ENCODE results near the gene ISLR. TPM values are rescaled to one million over a fixed set of nuclear protein-coding genes. Genes with fewer than 3 reads are reported as not detected.
"Not testable (repeated sequence)": the region's sequence is repeated elsewhere in the genome, so short reads cannot be mapped to it uniquely, and the experiment has no call there.

ISLR gene
- total RNA-seq, 8 experiments from 2014 or later, result 0.54 to 278 (median 1.5) TPM

DNA sequence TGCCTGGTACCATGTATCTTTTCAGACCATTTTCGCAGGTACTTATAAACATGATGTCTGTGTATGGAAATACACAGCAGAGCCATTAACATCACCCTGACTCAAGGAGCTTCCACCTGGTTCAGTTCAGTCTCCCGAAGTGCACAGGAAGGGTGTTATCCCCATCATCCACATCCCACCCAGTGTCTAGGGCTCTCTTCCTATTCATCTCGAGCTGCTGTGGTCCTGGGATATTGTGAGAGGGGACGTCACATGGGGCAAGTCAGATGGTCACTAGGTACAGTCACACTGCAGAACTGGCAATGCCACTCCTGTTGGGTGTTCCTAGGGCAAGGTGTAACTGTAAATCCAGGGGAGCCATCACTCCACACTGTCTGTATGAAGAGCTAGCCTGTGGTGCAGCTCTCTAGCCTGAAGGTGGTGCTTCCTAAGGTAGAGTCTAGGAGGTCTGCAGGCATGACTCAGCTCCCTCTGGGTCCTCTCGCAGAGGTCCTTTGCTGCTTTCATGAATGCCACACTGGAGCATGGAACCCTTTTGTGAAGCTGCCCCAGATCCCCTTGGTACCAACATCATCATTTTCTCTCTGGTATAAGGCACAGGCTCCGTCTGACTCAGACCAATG, 29.2 kb upstream of the ISLR start:
- peaks cover 5 to 8% of the 10 kb centered on the region in 2 donors for H3K4me1 ChIP-seq (replicated peaks in 1 of 2)
- no peak overlapping the region for H3K27ac ChIP-seq
- no peak overlapping the region for H3K4me3 ChIP-seq
- peak in 7 of 8 experiments; percentile 61 to 97 (median 91) for ATAC-seq (replicated peaks in 6 of 8)
- in situ Hi-C loops (cut with MboI; ENCODE audit: low pct_unique_long_range_greater_than_20kb in 2 of 9, low sequenced_read_pairs in 9 of 9, unreplicated experiment in 9 of 9), result loop anchor here in 5 of 9 experiments (10.0 to 25.0 kb wide), 2 partner anchors 161 to 168 kb away; no protein-coding TSS in a partner anchor
- whole genome bisulfite sequencing, 10 experiments, result 17 to 100% (median 80%) methylated on average over 1 to 5 of the region's 6 CpGs; no CpG with 5 or more reads in 1 of the 10 experiments

DNA sequence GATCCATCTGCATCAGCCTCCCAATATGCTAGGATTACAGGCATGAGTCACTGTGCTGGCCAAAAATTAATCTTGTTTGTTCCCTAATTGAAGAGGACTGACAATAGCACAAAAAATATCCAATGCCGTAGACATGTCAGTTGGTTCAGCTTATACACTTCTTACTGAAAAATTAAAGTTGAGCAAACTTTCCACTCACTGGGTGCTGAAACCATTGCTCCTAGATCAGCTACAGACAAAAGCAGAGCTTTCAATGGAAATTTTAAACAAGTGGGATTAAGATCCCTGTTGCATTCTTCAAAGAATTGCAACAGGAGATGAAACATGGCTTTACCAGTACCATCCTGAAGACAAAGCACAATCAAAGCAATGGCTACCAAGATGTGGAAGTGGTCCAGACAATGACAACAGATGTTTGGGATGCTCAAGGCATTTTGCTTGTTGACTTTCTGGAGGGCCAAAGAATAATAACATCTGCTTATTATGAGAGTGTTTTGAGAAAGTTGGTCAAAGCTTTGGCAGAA, 27.2 kb upstream of the ISLR start:
- H3K4me1 ChIP-seq (replicated peaks in 1 of 2), result no peaks in the 10 kb centered on the region
- 63 to 100% (median 80%) methylated on average over 1 of the region's 1 CpG; no CpG with 5 or more reads in 5 of the 10 experiments for WGBS, 10 experiments
- in situ Hi-C loops (cut with MboI; ENCODE audit: low pct_unique_long_range_greater_than_20kb in 2 of 9, low sequenced_read_pairs in 9 of 9, unreplicated experiment in 9 of 9), result loop anchor here in 5 of 9 experiments (10.0 to 25.0 kb wide), 2 partner anchors 158 to 166 kb away; no protein-coding TSS in a partner anchor
- no peak overlapping the region for H3K4me3 ChIP-seq
- H3K27ac ChIP-seq, result no peak overlapping the region
- ATAC-seq (replicated peaks in 6 of 8), result no peak

DNA sequence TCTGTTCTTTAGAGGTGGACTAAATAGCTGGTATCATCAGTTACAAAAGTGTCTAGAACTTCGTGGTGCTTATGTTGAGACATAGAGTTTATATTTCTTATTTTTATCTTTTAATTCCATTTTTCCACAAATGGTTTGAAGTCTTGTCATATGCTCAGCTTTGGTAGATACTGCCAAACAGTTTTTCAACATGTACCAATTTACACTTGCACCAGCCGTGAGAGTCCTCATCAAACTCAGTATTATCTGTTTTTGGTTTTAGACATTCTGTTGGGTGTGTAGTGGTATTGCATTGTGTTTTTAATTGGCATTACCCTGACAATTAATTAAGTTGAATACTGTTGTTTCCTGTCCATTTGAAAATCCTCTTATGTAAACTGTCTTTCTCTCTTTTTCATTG, 26.5 kb upstream of the ISLR start:
- in situ Hi-C loops (cut with MboI; ENCODE audit: low pct_unique_long_range_greater_than_20kb in 2 of 9, low sequenced_read_pairs in 9 of 9, unreplicated experiment in 9 of 9), result loop anchor here in 5 of 9 experiments (10.0 to 25.0 kb wide), 2 partner anchors 158 to 165 kb away; no protein-coding TSS in a partner anchor
- Histone ChIP-seq H3K4me1 (replicated peaks in 1 of 2) (no peaks in the 10 kb centered on the region), H3K4me3 (no peak overlapping the region), H3K27ac (no peak overlapping the region)
- 0 to 100% (median 60%) methylated on average over 1 to 2 of the region's 2 CpGs; no CpG with 5 or more reads in 1 of the 10 experiments for WGBS, 10 experiments
- no peak for ATAC-seq (replicated peaks in 6 of 8)

DNA sequence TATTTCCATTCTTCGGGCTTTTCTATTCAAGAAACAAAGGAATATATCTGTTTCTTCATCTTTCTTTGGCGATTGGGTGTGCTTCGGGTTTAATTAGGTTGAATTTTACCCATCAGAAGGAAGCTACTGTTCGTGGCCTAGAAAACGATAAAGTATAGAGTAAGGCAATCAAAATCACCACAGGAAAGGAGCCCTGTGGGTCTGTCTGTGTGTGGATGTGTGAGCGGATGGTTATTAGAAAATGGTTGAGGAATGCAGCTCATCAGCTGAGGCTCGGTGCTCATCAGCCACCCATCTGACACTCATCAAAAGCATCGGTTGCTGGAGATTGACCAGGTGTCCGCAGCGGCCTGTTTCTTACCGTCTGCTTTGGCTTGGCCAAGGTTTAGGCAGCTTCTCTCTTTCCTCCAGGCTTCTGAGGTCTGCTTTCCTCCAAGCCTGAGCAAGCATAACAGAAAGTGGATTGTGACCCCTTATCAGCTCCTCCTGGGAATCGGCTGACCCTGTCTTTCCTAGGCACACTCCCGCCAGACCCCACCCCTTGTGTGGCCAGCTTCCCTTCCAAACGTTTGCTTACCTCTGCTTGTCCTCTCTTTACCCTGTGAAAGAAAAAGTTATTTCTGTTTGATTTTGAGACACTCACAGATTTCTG, 17.6 kb upstream of the ISLR start:
- in situ Hi-C loops (cut with MboI; ENCODE audit: low pct_unique_long_range_greater_than_20kb in 2 of 9, low sequenced_read_pairs in 9 of 9, unreplicated experiment in 9 of 9), result no loop called here
- no peak for ATAC-seq (replicated peaks in 6 of 8)
- peak overlapping the region in 1 of 2 donors; percentile 11 for H3K27ac ChIP-seq

DNA sequence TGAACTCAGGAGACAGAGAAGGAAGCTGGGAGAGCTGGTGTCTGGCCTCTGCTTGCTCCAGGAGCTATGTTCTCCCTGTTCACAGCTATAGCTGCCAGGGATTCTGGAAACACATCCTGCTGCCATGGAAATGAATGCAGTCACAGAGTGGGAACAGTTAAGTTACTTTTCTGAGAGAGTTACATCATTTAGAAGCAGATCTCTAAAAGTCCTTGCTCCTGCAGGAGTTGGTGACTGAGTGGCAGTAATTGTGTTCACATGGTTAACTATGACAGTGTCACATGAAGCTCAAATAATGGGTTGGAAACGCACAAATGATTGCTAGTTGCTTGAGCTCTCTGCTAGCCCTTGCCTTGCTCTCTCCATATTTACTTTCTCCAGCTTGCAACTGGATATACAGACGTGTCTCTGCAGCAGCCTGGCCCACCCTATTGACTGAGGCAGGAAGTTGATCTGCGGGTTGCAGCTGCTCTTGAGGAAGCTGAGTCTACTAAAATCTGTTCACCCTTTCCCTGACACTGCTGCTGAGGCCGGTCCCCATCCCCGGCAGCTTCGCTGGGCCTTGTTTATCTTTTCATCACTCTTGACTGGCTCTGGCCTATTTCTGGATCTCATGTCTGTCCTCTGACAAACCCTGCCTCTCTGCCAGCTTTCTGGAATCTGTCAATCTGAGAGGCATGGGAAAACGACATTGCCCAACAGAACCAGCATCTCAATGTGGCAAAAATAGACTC, 16.7 kb upstream of the ISLR start:
- H3K4me3 ChIP-seq, result no peak overlapping the region
- peaks cover 23 to 32% of the 10 kb centered on the region in 2 donors for H3K4me1 ChIP-seq (replicated peaks in 1 of 2)
- in situ Hi-C loops (cut with MboI; ENCODE audit: low pct_unique_long_range_greater_than_20kb in 2 of 9, low sequenced_read_pairs in 9 of 9, unreplicated experiment in 9 of 9), result no loop called here
- WGBS, 10 experiments, result 17 to 47% (median 34%) methylated on average over 1 to 6 of the region's 7 CpGs; no CpG with 5 or more reads in 3 of the 10 experiments
- H3K27ac ChIP-seq, result peak overlapping the region; percentile 2 to 16
- peak; percentile 18 to 91 (median 88) for ATAC-seq (replicated peaks in 6 of 8)

More for the DNA sequence above, 17.6 kb upstream of the ISLR start:
- 45 to 91% (median 75%) methylated on average over 2 to 14 of the region's 14 CpGs for WGBS, 10 experiments
- Histone ChIP-seq H3K4me1 (replicated peaks in 1 of 2) (peaks cover 23 to 32% of the 10 kb centered on the region in 2 donors), H3K4me3 (no peak overlapping the region)

DNA sequence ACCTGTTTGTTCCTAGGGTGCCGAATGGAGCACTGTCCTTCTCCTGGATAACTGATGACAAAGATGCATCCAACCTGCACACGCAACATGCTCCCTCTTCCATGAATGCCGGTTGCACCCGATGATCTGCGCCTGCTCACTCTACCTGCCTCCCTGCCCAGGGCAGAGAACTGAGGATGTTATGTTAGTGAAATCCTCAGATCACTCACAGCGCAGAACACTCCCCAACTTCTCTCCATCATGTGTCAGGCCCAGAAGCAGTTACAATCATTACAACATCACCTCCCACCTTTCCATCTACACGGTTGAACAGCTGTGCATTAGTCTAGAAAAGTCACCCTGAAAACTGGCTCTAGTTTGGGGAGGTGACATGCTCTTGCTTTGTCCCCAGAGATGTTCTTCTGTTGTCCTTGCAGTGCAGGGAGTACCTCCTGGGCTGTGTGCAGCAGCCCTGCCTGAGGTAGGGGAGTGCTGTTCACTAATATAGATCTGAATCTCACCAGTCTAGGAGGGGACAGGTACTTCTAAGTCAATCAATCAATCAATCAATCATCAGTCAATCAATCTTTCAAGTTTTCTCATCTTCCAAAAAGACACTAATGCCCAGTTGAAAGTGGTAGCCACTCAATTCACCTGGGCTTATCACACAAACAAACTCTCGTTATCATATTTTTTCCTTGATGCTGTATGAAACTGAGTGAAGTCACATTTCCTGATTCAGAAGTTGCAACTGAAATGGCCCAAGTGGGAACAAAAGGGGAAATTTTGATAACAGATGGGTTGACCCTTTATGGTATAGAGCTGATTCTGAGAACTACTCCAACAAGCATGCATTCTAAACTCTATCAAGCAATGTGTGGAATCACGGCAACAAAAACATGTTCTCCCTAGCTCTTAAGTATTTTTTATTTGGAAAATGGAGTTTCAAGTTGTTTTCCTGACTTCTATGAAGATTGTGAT, 15.4 kb upstream of the ISLR start:
- peaks cover 23 to 32% of the 10 kb centered on the region in 2 donors for H3K4me1 ChIP-seq (replicated peaks in 1 of 2)
- H3K4me3 ChIP-seq, result no peak overlapping the region
- 84 to 100% (median 88%) methylated on average over 1 to 8 of the region's 9 CpGs; no CpG with 5 or more reads in 1 of the 10 experiments for WGBS, 10 experiments
- H3K27ac ChIP-seq, result peak overlapping the region in 1 of 2 donors; percentile 16
- in situ Hi-C loops (cut with MboI; ENCODE audit: low pct_unique_long_range_greater_than_20kb in 2 of 9, low sequenced_read_pairs in 9 of 9, unreplicated experiment in 9 of 9), result no loop called here
- no peak for ATAC-seq (replicated peaks in 6 of 8)

DNA sequence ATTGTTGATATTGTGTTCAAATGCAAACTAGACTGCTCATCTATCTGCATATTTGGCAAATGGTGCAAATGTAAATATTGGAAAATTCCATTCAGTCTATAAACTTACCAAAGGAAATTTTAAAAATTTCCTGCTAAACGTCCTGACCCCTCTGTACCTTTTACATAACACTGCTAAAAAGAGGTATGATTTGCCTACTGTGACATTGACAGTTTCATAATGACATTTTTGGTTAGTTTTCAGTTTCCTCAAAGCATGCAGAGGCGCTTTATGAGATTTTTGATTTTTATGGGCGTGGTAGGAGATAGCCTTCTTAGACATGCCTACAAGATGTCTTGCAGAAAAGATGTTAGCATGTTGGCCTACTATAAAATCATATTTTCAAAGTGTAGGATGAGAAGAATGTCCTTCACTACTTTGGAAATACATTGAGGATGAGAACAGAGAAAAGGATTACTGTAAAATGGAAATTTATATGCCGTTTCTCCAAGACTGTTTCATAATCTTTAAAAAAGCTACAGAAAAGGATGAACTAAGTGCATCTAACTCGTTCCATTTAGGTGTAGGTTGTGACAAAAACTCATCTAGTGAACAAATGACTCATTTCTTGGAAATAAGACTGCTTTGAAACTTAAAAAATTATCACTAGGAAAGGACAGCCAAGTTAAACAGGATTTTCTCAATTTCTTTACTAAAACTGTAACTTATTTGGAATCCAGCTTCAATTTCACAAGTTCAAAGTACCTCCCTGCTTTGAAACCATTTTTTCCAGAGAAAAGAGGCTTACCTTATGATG, 14.5 kb upstream of the ISLR start:
- in situ Hi-C loops (cut with MboI; ENCODE audit: low pct_unique_long_range_greater_than_20kb in 2 of 9, low sequenced_read_pairs in 9 of 9, unreplicated experiment in 9 of 9), result no loop called here

DNA sequence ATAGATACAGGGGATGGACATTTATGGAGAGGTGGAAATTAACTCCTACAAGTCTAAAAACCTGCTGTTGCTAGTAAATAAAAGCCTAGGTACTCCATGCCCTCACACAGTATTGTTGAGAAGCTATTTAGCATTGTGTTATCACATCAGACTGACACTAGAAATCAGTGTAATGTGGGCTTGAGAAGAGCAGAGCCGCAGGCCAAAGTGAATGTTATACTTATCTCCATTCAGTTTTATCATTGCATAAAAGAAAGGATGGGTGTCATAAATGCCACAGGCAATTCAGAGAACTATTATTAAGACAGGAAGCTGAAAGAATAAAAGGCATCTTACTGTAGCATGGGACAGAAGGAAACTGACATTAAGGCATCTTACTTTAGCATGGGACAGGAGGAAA, 13.7 kb upstream of the ISLR start:
- no peak for ATAC-seq (replicated peaks in 6 of 8)
- peaks cover 23 to 32% of the 10 kb centered on the region in 2 donors for H3K4me1 ChIP-seq (replicated peaks in 1 of 2)
- in situ Hi-C loops (cut with MboI; ENCODE audit: low pct_unique_long_range_greater_than_20kb in 2 of 9, low sequenced_read_pairs in 9 of 9, unreplicated experiment in 9 of 9), result no loop called here
- 100% methylated on average over 1 of the region's 1 CpG; no CpG with 5 or more reads in 4 of the 10 experiments for WGBS, 10 experiments
- H3K27ac ChIP-seq, result no peak overlapping the region
- H3K4me3 ChIP-seq, result no peak overlapping the region

More for the DNA sequence above, 14.5 kb upstream of the ISLR start:
- Histone ChIP-seq H3K4me3 (no peak overlapping the region), H3K27ac (no peak overlapping the region), H3K4me1 (replicated peaks in 1 of 2) (peaks cover 23 to 32% of the 10 kb centered on the region in 2 donors)
- WGBS, 10 experiments, result 32 to 92% (median 78%) methylated on average over 2 to 5 of the region's 5 CpGs
- no peak for ATAC-seq (replicated peaks in 6 of 8)

DNA sequence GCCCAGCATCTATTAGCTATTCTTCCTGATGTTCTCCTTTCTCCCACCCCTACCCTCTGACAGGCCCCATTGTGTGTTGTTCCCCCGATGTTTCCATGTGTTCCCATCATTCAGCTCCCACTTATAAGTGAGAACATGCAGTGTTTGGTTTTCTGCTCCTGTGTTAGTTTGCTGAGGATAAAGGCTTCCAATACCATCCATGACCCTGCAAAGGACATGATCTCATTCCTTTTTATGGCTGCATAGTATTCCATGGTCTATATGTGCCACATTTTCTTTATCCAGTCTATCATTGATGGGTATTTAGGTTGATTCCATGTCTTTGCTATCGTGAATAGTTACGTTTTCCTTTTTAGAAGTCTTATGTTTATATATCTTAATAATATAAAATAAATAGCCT, 13.1 kb upstream of the ISLR start:
- WGBS, 10 experiments, result 64 to 100% (median 95%) methylated on average over 2 to 3 of the region's 3 CpGs
- in situ Hi-C loops (cut with MboI; ENCODE audit: low pct_unique_long_range_greater_than_20kb in 2 of 9, low sequenced_read_pairs in 9 of 9, unreplicated experiment in 9 of 9); ATAC-seq (replicated peaks in 6 of 8); H3K27ac ChIP-seq; H3K4me3 ChIP-seq: not testable (repeated sequence)
- peaks cover 23 to 32% of the 10 kb centered on the region in 2 donors for H3K4me1 ChIP-seq (replicated peaks in 1 of 2)

DNA sequence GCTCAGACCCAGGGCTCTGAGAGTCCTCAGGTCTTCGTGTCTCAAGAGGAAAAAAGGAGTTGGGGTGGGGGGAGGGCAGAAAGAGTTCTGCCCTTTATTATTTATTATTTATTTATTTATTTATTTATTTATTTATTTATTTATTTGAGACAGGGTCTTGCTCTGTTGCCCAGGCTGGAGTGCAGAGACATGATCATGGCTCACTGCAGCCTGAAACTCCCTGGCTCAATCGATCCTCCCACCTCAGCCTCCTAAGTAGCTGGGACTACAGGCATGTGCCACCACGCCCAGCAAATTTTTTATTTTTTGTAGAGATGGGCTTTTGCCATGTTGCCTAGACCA, 11.3 kb upstream of the ISLR start:
- H3K27ac ChIP-seq; ATAC-seq (replicated peaks in 6 of 8); H3K4me3 ChIP-seq; in situ Hi-C loops (cut with MboI; ENCODE audit: low pct_unique_long_range_greater_than_20kb in 2 of 9, low sequenced_read_pairs in 9 of 9, unreplicated experiment in 9 of 9): not testable (repeated sequence)
- WGBS, 10 experiments, result 50 to 100% (median 94%) methylated on average over 1 to 2 of the region's 3 CpGs; no CpG with 5 or more reads in 3 of the 10 experiments
- peaks cover 12 to 18% of the 10 kb centered on the region in 2 donors for H3K4me1 ChIP-seq (replicated peaks in 1 of 2)

DNA sequence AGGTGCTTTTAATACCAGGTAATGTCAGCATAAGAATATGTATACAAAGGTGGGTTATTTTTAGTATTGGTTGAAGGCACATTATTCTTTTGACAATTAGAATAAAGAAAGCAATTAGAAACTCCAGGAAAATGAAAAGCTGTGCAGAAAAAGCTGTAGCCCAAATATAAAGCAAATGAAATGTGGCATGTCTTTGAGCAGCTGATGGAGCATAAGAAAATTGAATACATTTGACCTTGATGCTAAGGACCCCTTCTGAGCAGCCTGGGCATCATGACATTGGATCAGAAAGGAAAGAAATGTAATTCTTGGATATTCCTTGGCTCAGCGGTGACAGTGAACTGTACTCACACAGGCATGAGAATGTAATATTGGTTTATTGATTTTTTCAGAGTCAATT, 8.0 kb upstream of the ISLR start:
- in situ Hi-C loops (cut with MboI; ENCODE audit: low pct_unique_long_range_greater_than_20kb in 2 of 9, low sequenced_read_pairs in 9 of 9, unreplicated experiment in 9 of 9), result no loop called here
- no peak overlapping the region for H3K27ac ChIP-seq
- WGBS, 10 experiments, result 67 to 100% (median 89%) methylated on average over 1 of the region's 1 CpG; no CpG with 5 or more reads in 3 of the 10 experiments
- ATAC-seq (replicated peaks in 6 of 8), result no peak
- H3K4me1 ChIP-seq (replicated peaks in 1 of 2), result peaks cover 16 to 20% of the 10 kb centered on the region in 2 donors
- no peak overlapping the region for H3K4me3 ChIP-seq
